ENCODE data around the gene PFDN1.
"Not testable (repeated sequence)": the region's sequence is repeated elsewhere in the genome, so short reads cannot be mapped to it uniquely, and the experiment has no call there.

PFDN1 gene

GRCh38 chr5:140302786-140303639 lies at the start of gene PFDN1:
PFDN1 (minus strand) TSS chr5:140303101; CDS start chr5:140303073, 28 bp downstream.
- peak; percentile 95 for DNase-seq

GRCh38 chr5:140351609-140352334 lies 48.9 kb upstream of the PFDN1 start:
- DNase-seq: peak; percentile 71

GRCh38 chr5:140349244-140349643 lies 46.3 kb upstream of the PFDN1 start:
- DNase-seq: no peak

GRCh38 chr5:140348104-140348503 lies 45.2 kb upstream of the PFDN1 start:
- DNase-seq: no peak

- DNase-seq: no peak
Measured at GRCh38 chr5:140347360-140347759, 44.5 kb upstream of the PFDN1 start.

- peak; percentile 76 for DNase-seq
Measured at GRCh38 chr5:140346348-140347221, 43.7 kb upstream of the PFDN1 start, which contains the start of gene HBEGF. HBEGF (minus strand) TSS chr5:140346603; CDS start chr5:140346328, 275 bp downstream.

GRCh38 chr5:140345919-140346347 lies 43.0 kb upstream of the PFDN1 start:
- DNase-seq: peak; percentile 23

- DNase-seq: no peak
Measured at GRCh38 chr5:140344683-140345423, 42.0 kb upstream of the PFDN1 start.

GRCh38 chr5:140343849-140344248 lies 40.9 kb upstream of the PFDN1 start:
- DNase-seq: not testable (repeated sequence)

GRCh38 chr5:140342896-140343295 lies 40.0 kb upstream of the PFDN1 start:
- DNase-seq: no peak

- no peak for DNase-seq
Measured at GRCh38 chr5:140342287-140342686, 39.4 kb upstream of the PFDN1 start.

- no peak for DNase-seq
Measured at GRCh38 chr5:140341591-140341990, 38.7 kb upstream of the PFDN1 start.

GRCh38 chr5:140340605-140341121 lies 37.8 kb upstream of the PFDN1 start:
- DNase-seq: no peak

- no peak for DNase-seq
Measured at GRCh38 chr5:140339636-140340035, 36.7 kb upstream of the PFDN1 start.

GRCh38 chr5:140338908-140339307 lies 36.0 kb upstream of the PFDN1 start:
- no peak for DNase-seq

GRCh38 chr5:140338336-140338735 lies 35.4 kb upstream of the PFDN1 start:
- DNase-seq: no peak

GRCh38 chr5:140337880-140338279 lies 35.0 kb upstream of the PFDN1 start:
- no peak for DNase-seq

- no peak for DNase-seq
Measured at GRCh38 chr5:140336388-140336787, 33.5 kb upstream of the PFDN1 start.

GRCh38 chr5:140331638-140332037 lies 28.7 kb upstream of the PFDN1 start:
- no peak for DNase-seq

GRCh38 chr5:140329739-140330481 lies 27.0 kb upstream of the PFDN1 start:
- DNase-seq: no peak
